H54 (cell line): ENCODE measurements around the gene MAPK8IP3.
A peak's percentile ranks its signal among the peaks of the same experiment; 100 is the strongest.
"Not testable (repeated sequence)": the region's sequence is repeated elsewhere in the genome, so short reads cannot be mapped to it uniquely, and the experiment has no call there.

ENCODE experiments used
- DNase-seq: peaks from one replicate; pipeline ENCODE4 v3.0.0; 2011; ENCODE audit warnings: low spot score, mixed read lengths; ENCODE audit not compliant: insufficient read length
- FAIRE-seq: peaks from 3 replicates; lab custom pipeline; 2011; peaks lifted over from hg19 to GRCh38; lab: Jason Lieb, UNC
- POLR2A ChIP-seq: IDR thresholded peaks from 2 replicates; pipeline ENCODE4 v1.6.1; 2011; ENCODE audit warnings: low read depth, mild to moderate bottlenecking, low read length

MAPK8IP3 gene

DNA sequence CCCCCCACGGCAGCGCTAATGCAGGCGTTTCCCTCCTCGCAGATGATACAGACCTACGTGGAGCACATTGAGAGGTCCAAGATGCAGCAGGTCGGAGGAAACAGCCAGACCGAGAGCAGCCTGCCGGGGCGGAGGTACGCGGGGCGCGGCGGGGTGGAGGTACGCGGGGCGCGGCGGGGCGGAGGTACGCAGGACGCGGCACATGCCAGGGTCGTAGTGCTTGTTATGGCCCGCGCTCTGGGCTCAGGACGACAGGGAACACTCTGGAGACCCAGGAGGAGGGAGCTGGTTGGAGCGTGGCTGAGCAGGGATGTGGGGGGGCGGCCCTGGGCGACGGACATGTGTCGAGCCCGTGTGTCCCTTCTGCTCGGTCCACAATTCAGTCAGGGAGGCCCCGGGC, 23.4 kb downstream of the MAPK8IP3 start:
- FAIRE-seq (no peak), DNase-seq (no peak)
- TF ChIP-seq POLR2A: no peak

DNA sequence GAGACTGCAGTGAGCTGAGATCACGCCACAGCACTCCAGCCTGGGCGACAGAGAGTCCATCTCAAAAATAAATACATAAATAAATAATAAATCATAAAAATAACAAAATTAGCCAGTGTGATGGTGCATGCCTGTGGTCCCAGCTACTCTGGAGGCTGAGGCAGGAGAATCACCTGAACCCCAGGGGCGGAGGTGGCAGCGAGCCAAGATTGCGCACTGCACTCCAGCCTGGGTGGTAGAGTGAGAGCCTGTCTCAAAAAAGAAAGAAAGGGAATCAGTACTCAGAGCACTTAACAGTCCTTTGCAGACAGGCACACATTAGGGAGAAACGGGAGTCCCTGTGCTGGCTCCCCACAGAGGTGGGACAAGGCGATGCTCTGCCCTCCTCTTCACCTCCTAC, 25.1 kb downstream of the MAPK8IP3 start:
- no peak for TF ChIP-seq POLR2A
- DNase-seq (no peak), FAIRE-seq (no peak)

DNA sequence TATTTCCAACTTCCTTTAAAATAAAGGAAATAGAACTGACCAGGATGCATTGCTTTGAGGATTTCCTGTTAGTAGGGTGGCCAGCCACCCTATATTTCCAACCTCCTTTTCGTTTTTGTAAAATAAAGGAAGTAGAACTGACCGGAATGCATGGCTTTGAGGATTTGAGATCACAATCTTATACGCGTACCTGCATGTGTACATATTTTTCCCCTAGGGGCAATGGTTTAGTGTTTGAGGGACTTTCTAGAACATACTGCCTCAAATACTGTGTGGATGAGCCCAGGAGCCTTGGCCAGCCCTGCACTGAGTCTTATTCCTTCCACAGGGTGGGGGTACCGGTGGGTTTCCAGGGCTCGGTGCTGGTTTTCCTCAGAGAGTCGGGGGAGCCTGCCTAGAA, 25.6 kb downstream of the MAPK8IP3 start:
- FAIRE-seq: no peak
- no peak for TF ChIP-seq POLR2A
- DNase-seq: no peak

DNA sequence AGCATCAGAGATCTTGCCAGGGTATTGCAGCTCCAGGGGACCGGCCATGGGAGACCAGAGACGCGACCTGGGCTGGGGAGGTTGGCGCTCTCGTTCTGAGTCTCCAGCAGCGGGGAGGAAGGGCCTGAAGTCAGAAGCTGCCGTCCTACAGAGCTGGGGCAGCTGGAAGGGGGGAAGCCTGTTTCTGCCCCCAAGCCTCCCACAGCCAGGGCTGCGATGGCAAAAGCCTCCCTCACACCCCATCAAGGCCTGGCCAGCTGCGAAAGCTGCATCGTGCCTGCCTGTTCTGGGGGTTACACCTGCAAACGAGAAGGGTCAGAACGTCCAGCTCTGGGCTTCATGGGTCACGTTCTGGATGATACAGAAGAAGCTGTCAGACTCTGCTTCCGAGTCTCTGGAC, 26.1 kb downstream of the MAPK8IP3 start:
- TF ChIP-seq POLR2A: no peak
- no peak for DNase-seq
- no peak for FAIRE-seq

DNA sequence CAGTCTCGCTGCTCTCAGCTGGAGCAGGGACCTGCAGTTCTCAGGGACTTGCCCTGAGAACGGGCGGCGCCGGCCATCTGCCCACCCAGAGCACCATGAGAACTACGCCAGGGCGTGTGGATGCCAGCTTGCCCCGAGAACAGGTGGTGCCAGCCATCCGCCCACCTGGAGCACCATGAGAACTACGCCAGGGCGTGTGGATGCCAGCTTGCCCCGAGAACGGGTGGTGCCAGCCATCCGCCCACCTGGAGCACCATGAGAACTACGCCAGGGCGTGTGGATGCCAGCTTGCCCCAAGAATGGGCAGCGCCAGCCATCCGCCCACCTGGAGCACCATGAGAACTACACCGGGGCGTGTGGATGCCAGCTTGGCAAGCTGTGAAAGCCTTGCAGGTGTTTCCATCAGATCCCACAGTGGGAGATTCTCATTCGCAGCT, 26.6 kb downstream of the MAPK8IP3 start:
- not testable (repeated sequence) for DNase-seq, FAIRE-seq

DNA sequence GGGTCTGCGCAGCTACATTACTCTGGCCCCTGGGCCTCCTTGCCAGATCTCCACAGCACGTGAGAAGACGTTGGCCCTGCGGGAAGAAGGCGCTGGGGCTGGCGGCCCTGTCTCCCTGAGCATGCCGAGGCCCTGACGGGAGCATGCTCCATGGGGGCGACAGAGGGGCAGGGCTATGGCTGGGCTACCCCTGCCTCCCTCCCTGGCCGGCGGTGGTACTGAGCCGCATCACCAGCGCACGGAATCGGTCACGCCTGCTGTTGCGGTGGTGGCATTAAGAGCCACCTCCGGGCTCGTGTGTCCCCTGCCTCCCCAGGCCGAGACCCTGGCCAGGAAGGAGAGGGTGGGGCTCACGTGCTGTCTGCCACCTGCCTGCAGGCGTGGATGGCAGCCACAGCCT, 28.1 kb downstream of the MAPK8IP3 start:
- TF ChIP-seq POLR2A: no peak
- FAIRE-seq (no peak), DNase-seq (no peak)

DNA sequence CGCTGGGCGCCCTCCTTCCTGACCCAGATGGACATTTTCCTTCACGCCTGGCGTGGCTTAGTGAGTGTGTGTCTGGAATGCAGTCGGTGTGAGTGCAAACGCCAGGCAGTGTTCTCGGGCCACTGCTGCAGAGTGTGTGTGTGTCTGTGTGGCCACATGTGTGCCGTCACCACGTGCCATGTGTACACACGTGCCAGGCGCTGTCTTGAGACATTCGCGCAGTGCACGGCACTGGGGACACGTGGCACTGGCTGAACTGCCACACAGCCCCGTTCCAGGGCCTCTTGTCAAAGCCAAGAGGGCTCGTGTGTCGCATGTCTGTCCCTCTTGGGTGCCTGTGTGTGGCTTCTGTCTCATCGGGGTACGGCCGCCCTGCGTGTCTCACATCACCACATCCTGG, 28.8 kb downstream of the MAPK8IP3 start:
- DNase-seq (no peak), FAIRE-seq (no peak)
- no peak for TF ChIP-seq POLR2A

DNA sequence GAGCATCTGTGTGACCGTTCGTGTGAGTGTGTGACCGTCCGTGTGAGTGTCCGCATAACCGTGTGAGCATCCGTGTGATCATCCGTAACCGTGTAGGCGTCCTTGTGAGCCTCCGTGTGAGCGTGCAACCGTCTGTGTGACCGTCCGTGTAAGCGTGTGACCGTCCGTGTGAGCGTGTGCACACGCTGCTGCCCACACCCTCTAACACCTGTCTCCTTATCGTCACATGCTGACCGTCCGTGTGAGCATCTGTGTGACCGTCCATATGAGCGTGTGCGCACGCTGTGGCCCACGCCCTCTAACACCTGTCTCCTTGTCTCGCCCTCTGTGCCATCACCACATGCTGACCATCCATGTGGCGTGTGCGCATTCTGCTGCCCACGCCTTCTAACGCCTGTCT, 34.2 kb downstream of the MAPK8IP3 start:
- TF ChIP-seq POLR2A: no peak
- no peak for DNase-seq
- no peak for FAIRE-seq

DNA sequence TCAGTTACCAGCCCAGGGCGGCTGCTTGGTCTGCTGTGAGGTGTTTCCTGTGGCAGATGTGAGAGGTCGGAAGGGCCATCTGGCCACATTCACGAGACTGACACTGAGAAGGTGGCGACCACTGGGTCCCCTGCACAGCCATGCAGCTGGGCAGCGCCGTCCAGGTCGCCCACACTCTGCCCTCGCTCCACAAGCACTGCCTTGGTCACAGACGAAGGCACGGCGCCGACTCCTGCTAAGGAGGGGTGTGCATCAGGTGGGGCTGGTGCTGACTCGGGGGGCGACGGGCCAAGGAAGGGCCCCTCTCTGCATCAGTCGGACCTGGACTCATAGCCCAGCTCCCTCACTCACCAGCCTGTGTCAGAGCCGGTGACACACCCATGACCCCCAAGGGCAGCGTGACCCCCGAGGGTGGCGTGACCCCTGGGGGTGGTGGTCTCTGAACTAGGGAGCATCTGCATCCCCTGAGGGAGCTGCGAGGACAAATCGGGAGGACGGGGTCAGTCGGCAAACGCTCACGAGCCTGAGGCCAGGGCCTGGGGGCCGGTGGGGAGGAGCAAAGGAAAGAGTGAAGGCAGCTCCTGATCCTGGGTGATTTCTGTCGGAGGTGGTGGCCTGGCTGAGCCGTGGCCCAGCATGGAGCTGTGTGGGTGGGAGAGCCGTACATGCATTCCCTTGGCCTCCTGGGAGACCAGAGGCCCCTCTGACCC, 34.9 kb downstream of the MAPK8IP3 start:
- FAIRE-seq: no peak
- DNase-seq: no peak
- TF ChIP-seq POLR2A: no peak

DNA sequence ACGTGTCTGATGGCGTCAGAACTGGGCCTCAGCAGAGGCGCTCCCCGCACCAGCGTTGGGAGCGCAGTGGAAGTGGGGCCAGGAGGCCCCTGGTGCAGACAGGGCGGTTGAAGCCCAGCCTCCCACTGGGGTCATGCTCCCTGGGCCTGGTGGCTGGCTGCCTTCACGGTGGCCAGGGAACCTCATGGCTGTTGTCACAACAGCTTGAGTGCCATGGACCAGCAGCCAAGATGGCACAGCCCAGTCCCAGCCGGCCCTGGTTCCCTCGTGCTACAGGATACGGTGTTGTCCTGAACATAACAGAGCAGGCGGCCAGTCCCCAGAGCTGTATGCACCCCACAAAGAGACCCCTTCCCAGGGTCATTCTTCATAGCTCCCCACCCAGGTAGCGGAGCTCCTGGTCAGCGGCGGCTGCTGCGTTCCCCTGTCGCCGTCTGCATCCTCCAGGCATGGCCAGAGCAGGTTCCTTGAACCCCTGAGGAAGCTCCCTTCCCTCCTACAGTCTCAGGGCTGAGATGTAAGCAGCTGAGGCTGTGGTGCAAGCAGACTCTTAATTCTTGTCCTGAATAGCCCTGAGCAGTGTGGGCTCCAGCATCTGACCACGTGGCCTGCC, 35.7 kb downstream of the MAPK8IP3 start:
- DNase-seq (no peak), FAIRE-seq (no peak)
- no peak for TF ChIP-seq POLR2A

DNA sequence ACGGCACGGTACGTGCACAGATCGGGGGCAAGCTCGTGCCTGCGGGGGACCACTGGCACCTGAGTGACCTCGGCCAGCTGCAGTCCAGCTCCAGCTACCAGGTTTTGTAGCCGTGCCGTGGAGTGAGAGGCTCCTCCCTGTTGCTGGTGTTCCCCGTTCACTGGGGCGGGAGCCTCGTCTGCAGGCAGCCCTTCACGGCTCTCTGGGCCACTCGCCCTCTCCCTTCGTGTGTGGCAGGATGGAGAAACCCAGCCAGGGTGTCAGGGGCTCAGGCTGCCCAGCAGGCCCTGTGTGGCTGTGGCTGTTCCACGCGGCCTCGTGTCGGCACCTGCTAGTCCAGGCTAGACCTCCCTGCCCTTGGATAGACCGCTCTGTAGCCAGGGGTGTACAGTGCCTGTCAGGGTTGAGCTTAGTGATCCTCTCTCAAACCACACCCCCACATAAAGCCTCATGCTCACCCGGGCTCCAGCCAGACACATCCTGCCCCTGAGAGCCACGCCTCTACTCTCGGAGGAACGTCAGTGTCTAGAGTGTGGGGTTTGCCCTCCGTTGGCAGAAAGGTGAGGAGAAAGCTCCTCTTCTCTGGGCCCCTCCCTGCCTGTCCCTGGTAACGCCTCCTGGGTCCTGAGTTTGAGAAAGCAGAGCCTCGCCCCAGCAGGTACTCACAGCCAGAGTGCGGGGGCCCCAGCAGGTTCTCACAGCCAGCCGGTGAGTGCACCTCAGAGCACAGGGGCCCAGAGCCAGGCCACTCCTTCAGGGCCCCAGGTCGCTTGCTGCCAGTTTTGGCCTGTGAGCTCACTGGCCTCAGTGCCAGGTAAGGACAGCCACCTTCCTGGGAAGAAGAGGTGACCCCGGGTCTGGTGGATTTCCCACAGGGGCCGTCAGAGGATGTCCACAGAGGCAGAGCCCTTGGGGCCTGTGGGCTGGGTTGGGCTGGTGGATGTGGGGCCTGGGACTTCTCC, 37.7 kb downstream of the MAPK8IP3 start:
- no peak for TF ChIP-seq POLR2A
- FAIRE-seq (no peak), DNase-seq (no peak)

DNA sequence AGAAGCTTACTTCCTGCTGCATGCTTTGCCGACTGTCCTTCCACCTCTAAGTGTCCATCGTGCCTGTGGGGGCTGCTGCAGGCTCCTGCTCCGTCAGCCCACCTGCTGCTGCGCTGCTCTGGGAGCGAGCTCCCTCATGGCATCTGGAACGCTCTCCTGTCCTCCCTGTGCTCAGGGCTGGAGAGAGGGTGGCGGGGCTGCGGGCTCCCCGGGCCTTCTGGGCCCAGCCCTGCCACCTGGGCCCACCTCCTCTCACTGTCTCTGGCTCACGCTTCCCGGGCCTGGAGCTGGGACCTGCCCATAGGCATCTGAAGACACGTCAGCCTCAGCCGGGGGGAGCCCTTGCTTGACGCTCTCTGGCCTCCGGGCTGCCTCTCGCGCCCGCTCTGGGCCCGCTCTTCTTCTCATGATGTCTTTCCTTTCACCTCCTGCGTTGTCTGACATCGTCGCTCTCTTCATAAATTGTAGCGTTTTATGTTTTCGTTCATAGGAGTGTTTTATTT, 38.4 kb downstream of the MAPK8IP3 start:
- DNase-seq (no peak), FAIRE-seq (no peak)
- no peak for TF ChIP-seq POLR2A

DNA sequence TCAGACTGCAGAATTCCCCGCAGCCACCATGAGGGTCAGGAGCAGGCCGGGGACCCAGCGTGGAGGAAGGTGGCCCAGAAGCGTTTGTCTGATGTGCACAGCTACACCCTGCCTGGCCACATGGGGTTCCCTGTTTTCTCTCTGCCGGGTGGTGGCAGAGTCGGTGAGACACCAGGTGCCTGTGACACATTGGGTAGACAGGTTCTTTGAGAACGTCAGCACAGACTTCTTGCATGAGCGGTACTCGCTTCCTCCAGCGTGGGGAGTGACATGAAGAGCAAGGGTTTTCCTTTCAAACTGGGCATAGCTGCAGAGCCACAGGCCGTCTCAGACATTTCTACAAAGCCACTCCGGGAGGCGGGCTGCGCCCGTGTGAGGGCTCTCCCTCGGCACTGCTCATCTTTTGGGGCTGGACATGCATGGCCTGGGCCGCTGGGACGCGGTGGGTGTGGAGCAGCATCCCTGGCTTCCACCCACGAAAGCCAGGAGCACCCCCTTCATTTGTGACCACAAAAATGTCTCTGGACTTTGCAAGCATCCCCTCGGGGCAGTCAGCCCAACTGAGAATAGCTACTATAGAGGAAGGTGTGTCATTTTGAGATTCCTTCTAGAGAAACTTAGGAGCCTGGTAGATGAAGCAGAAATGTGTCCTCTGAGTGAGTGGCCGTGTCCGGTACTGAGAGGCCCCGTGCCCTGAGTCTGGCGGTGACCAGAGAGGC, 39.3 kb downstream of the MAPK8IP3 start:
- TF ChIP-seq POLR2A: no peak
- DNase-seq (peak; percentile 69), FAIRE-seq (no peak)
